ENCODE results near the gene MOCS1.

The MOCS1 gene

DNA sequence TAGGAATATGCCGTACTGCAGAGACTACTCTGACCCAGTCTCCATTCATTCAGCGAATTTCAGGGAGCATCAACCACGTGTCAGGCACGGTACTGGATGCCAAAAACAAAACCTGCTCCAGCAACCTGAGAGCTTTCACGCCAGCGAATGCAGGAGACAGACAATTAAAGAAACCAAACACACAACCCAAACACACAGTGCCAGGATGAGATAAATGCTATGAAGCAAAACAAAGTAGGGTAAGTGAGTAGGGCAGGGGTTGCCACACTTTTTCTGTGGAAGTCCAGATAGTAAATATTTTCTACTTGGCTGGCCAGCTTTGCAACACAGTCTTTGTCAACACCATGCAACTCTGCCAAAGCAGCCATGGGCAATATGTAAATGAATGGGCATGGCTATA, 10.0 kb downstream of the MOCS1 start:
- no peak for DNase-seq (ENCODE audit: low read depth, low spot score)

DNA sequence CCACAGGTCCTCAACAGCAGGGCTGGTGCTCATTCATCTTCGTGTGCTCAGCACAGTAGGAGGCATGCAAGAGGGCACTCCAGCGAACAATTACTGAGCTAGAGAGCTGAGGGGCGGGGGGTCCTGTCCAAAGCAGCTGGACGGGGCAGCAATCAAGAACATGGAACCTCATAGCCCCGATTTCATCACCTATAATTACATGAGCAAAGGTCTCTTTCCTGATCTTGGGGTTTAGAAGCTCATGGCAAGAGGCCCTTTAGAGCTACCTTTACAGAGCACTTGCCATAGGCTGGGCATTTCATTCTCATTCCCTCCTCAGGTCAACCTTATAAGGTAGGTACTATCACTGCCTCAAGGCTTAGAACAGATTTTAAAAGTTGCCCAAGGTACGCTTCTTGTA, 10.4 kb downstream of the MOCS1 start:
- no peak for DNase-seq (ENCODE audit: low read depth, low spot score)

- no peak for DNase-seq (ENCODE audit: low read depth, low spot score)
Measured at GRCh38 chr6:39923394-39923793, 10.9 kb downstream of the MOCS1 start.

DNA sequence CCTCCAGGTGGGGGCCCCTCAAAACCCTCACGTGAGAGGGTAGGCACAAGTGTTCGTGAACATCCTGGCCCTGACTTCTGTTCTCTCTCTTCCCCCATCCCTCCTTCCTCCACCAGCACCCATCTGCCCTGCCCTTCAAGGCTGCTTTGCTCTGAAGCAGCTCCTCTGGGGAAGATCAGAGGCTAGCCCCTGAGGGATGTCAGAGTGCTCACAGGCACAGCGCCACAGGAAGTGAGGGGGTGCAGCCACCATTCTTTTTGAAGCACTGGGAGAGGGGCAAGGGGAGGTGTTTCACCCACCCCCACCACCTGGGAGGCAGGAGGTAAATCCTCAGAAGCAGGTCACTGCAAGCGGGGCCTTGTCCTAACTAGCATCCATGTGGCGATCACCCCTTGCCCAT, 11.4 kb downstream of the MOCS1 start:
- DNase-seq (ENCODE audit: low read depth, low spot score) = no peak

DNA sequence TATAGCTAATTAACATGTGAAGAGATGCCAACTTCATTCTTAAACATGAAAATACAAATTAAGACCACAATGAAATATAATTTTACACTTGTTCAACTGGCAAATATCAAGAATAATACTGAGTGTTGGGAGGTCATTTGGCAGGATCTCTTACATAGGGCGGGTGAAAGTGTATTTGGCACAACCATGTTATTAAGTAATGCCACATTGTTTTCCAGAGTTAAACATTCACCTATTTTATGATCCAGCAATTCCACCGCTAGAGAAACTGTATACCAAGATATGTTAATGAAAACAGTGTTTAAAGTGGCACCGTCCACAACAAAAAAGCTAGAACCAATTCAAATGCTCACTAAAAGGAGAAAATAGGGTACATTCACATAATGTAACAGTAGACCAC, 14.1 kb downstream of the MOCS1 start:
- no peak for DNase-seq (ENCODE audit: low read depth, low spot score)

GRCh38 chr6:39918831-39919230, 15.4 kb downstream of the MOCS1 start:
- no peak for DNase-seq (ENCODE audit: low read depth, low spot score)

- no peak for DNase-seq (ENCODE audit: low read depth, low spot score)
Measured at GRCh38 chr6:39917981-39918380, 16.3 kb downstream of the MOCS1 start.

DNA sequence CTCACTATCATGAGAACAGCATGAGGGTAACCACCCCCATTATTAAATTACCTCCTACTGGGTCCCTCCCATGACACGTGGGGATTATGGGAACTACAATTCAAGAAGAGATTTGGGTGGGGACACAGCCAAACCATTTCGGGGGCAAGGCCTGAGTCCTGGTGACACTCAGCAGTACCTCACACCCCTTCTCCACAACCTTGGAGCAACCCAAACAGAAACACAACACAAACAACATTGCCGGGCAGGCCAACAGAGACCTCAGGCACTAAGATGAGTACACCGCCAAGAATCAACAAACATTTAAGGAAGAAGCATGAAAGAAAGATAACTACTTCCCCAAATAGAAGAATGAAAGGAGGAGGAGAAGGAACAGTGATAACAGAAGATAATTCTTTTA, 16.9 kb downstream of the MOCS1 start:
- no peak for DNase-seq (ENCODE audit: low read depth, low spot score)

DNA sequence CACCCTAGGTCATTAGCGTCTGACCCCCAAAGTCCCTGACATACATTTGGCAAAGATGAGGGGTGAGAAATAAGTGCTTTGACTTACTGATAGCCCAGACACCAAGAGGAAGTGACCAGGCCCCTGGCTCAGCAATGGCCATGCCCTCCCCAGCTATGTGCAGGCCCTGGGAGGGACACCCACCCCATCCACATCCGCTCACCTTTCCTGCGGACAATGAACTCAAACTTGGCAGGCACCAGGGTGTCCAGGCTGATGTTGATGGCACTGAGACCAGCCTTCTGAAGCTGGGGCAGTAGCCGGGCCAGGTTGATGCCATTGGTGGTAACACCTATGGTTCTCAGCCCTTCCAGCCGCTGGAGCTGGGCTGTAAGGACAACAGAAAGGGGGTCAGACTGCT, 18.4 kb downstream of the MOCS1 start:
- no peak for DNase-seq (ENCODE audit: low read depth, low spot score)

DNA sequence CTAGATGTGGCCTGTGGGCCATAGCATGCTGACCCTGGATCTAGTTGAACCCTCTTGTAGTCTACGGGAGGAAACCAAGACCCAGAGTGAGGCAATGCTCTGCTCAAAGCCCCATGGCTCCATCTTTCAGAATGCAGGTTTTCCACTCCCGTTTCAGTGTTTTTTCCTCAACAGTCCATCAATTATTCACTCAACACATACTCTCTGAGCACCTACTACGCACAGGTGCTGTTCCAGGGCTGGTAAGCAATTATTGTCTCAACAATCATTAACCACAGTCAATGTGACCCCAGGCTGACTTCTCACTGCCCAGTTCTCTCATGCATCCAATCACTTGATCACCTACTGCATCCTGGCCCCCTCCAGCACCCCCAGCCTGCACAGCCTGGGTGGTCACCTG, 20.0 kb downstream of the MOCS1 start:
- DNase-seq (ENCODE audit: low read depth, low spot score) = no peak

GRCh38 chr6:39913391-39913916, 20.8 kb downstream of the MOCS1 start:
- DNase-seq (ENCODE audit: low read depth, low spot score) = no peak

DNA sequence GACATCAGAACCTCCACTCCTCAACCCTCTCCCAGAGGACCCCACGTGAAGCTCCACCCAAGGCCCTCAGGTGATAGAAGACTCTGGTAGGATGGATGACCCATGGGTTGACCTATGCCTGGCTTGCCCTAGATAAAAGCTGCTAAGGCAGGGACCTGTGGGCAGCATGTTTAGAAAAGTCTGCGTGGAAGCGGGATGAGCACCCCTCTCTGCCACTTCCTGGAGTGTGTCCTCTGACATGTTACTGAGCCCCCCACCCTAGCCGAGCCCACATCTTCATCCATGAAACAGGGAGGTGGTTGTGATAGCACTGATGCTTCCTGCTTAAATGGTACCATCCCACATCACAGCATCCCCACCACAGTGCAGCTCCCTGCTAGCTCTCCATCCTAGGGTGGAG, 21.8 kb downstream of the MOCS1 start:
- no peak for DNase-seq (ENCODE audit: low read depth, low spot score)

DNA sequence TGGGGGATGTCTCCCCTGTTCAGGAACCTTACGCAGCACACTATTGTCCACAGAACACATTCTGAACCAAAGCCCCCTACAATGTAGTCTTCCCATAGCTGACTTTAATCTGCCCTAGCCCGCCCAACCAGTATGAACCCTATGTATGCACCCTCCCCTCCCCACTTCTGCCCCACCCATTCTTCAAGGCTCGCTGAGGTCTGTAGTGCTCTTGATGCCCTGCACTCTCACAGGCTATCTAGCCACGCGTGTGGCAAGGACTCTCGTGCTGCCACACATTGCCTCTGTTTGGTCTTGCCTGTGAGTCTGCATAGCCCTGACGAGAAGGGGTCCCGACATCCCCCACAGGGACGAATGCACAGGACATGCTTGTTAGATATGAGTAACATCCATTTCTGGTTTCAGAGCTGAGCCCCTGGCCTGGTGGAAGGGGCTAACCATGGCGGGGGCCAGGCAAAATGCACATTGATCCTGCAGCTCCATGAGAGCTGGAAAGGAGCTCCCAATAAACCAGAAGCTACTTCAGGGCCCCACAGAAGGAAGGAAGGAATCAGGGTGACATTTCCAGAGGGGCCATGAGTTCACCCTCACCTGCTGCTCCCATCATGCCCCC, 22.6 kb downstream of the MOCS1 start:
- no peak for DNase-seq (ENCODE audit: low read depth, low spot score)

- DNase-seq (ENCODE audit: low read depth, low spot score) = no peak
Measured at GRCh38 chr6:39910744-39911143, 23.5 kb downstream of the MOCS1 start.

- DNase-seq (ENCODE audit: low read depth, low spot score) = no peak
Measured at GRCh38 chr6:39910164-39910563, 24.1 kb downstream of the MOCS1 start.

DNA sequence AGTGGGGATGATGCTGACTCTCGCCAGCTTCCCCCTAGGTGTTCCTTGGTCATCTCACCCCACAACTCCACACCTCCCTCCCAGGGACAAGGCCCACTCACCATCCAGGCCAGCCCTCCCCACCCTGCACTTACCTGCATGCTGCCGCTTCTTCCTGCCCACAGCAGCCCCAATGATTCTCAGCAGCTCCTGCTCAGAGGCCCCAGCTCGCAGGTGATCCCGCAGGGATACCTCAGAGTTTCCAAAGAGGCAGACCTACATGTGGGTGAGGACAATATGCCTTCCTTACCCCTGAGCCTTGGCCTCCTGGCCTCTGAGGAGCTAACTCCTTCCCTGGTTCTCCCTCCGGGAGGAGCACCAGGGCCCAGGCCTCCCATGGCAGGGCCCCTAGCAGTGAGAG, 24.6 kb downstream of the MOCS1 start:
- no peak for DNase-seq (ENCODE audit: low read depth, low spot score)

GRCh38 chr6:39908838-39909583, 25.3 kb downstream of the MOCS1 start:
- DNase-seq (ENCODE audit: low read depth, low spot score) = no peak

GRCh38 chr6:39907871-39908575, 26.2 kb downstream of the MOCS1 start:
- DNase-seq (ENCODE audit: low read depth, low spot score) = no peak

DNA sequence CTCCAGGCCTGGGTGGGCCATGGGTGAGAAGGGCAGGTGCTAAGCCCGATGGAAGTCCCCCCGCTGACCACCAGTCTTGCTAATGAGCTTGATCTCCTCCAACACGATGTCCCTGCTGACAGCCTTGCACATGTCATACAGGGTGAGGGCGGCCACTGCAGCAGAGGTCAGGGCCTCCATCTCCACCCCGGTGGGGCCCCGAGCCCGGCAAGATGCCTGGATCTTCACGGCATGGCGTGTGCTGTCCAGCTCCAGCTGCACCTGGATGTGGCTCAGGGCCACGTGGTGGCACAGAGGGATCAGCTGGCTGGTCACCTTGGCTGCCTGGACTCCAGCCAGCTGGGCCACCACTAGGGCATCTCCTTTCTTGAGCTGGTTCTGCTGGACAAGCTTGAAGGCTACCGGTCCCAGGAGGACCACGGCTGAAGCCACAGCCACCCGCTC, 27.9 kb downstream of the MOCS1 start:
- no peak for DNase-seq (ENCODE audit: low read depth, low spot score)

- DNase-seq (ENCODE audit: low read depth, low spot score) = no peak
Measured at GRCh38 chr6:39905640-39905975, 28.7 kb downstream of the MOCS1 start.

DNA sequence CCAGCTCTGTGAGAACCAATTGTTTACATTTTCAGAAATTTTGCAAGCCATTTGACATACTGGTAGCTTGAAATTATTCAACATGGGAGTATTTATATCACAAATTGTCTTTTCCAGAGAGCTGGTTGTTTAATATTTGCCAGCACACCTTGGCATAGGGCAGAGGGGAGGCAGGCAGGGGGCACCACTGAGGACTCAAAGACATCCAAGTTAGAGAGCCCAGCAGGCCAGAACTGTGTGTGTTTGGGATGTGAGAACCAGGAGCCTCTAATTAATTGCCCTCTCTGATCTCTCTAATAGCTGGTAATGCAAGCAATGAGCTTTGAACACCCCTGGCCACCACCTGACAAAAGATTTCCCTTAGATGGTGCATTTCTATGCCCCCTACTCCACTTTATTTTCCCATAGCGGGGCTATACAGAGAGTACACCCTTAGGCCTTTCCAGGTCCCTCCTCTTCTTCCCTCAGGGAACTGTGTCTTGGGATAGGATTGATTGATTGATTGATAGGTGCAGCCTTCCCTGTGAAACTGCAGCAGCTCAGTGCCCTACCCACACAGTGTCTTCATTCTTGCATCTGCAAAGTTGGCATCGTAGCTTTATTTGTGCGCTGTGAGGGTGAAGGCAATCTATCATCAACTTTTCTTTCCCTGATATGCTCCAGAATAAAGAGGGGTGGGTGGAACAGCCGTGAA, 29.2 kb downstream of the MOCS1 start:
- no peak for DNase-seq (ENCODE audit: low read depth, low spot score)

DNA sequence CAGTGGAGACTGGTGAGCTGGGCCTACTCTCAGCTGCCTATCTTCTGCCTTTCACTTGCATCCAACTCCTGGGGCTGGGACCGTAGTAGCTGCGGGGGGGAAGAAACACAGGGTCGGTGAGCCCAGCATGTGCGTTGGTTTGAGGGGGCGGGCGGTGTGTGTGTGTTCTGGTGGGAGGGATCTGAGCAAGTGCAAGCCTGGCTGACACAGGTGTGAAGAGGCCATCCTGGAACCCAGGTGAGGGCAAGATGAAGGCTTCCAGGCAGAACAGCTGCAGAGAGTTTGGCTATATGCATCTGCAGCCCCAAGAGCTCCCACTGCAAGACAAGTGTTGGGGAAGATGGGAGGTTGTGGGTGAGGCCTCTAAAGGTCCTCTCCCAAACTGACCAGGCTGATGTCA, 30.6 kb downstream of the MOCS1 start:
- no peak for DNase-seq (ENCODE audit: low read depth, low spot score)

Measured in activated naive CD8-positive, alpha-beta T cell treated with anti-CD3 and anti-CD28 coated beads, Interleukin-2, amount 50 U/mL, for 16 hours (primary cell).